Activated T-cell treated with anti-CD3 and anti-CD28 coated beads for 1 hour (primary cell): Measurements from ENCODE around the gene CAMSAP1.

ENCODE experiments used
- DNase-seq: peaks from one replicate; pipeline ENCODE4 v3.0.0-alpha.2; 2020; ENCODE audit warnings: low read depth

CAMSAP1 gene

DNA sequence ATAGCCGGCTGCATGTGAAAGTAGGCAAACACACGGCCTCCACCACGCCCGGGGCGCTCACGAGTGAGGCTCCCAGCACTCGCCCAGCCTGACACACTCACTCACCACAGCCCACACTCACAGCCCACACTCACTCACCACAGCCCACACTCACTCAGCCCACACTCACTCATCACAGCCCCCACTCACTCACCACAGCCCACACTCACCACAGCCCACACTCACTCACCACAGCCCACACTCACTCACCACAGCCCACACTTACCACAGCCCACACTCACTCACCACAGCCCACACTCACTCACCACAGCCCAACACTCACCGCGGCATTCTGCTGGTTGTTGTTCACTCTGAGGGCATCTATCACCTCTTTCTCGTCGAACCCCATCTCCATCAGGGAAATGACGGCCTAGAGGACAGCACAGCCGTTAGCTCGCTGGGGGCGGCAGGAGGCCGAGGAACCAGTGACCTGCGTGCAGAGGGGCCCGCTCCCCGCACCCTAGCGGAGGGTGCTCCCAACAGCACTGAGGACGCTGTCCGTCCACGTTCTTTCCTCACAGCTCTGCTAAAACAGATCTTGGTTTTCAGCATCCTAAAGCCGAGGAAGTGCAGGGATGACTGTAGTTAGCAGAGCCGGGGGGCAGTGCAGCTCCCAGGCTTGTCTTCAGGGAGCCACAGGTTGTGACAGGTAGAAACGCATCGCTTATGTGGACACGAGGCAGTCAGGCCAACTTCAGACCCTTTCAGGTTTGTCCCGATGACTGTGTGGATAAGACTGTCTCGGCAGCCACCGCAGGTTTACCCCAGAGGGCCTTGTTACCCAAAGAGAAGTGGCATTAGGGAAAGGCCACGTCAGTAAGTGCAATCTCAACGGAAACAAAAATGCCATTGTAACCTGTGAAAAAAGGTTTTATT is 32.3 kb upstream of the CAMSAP1 start:
- DNase-seq = no peak

DNA sequence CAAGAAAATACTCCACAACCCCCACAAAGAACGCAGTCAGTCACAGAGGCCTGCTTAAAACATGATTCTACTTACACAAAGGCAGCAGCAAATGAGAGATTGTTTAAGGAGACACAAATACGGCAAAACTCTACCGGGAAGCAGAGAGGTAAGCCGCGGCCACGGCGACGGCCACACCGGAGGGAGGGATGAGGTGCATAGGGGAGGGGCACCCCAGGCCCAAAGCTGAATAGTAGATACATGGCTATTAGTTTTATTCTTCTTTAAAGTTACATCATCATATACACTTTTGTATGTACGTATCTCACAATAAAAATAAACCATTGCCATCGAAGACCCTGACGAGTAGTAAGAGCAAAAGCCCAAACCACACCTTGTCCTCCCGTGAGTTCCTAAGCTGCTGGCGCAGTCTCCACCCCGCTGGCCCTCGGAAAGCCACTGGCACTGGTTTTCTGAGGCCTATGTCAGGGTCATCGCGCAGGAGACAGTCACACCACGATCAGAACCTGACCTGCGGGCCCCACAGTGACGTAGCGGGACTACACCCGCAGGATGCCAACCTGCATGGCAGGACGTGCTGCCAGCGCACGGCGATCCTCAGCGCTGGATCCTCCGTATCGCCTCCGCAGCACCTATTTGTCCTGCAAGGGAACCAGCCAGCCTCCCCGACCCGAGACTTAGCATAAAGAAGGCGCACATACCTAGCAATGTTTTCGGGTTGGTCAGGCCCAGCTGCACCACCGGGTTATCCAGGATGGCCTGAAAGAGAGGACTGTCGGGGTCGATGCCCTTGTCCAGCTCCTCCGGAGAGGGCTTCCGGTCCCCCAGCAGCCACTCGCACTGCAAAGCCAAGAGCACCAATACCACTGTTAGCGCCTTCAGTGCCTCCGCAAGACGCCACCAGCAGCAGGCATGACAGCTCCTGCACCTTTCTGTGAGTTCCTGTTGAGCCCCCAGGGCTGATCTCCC is 30.5 kb upstream of the CAMSAP1 start:
- DNase-seq = no peak

DNA sequence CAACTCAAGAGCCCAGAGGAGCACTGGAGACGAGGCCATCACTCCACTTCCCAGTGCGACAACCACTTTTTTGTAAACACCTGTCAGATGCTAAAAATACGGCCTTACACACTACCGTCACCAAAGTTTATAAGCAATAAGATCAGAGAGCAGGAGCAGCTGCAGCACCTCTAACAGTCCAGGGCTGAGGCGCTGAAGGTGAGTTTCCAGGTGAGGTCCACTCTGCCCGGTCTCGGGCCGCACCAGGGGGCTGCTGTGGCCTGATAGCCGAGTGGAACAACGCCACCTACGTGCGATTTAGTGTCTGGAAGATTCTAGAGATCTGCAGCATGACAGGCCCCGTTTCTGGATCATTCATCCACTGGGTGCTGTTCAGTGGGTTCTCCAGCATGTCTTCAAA is 25.8 kb upstream of the CAMSAP1 start:
- DNase-seq = no peak

DNA sequence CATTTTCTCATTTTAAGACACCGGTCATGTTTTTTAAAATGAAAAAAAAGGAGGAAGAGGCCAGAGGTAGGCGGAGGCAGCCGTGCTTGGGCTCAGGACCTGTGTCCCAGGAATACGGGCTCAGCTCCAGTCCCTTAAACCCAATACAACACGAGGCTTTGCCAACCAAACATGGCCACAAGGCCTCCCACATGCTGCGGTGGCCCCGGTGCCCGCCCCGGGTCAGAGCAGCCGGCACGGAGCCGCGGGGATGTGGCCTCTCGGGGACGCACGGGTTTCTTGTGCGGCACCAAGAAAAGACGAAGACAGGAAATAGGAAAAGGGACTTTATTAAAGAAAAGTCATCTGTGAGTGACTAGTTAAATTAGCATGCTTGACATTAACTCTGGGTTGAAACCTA is 25.3 kb upstream of the CAMSAP1 start:
- DNase-seq = no peak

DNA sequence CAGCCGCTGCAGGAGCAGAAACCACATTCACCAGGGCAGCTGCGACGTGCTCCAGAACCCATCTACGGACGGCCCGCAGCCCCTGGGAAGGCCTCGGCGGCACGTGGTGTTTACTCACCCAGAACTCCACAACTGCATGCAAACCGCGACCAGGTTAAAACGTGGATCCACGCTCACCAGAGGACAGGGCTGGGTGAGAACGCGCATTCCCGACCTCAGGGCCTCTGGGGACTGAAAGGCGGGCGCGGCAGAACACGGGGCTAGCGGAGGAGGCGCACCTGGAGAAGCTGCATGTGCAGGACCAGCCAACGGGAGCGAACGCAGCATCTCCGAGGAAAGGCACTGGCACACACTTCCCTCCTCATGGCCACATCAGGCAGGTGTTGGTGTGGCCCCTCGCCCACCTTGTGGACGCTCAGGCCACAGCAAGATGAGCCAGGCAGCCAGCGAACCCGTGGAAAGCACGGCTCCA is 24.0 kb upstream of the CAMSAP1 start:
- DNase-seq = no peak

DNA sequence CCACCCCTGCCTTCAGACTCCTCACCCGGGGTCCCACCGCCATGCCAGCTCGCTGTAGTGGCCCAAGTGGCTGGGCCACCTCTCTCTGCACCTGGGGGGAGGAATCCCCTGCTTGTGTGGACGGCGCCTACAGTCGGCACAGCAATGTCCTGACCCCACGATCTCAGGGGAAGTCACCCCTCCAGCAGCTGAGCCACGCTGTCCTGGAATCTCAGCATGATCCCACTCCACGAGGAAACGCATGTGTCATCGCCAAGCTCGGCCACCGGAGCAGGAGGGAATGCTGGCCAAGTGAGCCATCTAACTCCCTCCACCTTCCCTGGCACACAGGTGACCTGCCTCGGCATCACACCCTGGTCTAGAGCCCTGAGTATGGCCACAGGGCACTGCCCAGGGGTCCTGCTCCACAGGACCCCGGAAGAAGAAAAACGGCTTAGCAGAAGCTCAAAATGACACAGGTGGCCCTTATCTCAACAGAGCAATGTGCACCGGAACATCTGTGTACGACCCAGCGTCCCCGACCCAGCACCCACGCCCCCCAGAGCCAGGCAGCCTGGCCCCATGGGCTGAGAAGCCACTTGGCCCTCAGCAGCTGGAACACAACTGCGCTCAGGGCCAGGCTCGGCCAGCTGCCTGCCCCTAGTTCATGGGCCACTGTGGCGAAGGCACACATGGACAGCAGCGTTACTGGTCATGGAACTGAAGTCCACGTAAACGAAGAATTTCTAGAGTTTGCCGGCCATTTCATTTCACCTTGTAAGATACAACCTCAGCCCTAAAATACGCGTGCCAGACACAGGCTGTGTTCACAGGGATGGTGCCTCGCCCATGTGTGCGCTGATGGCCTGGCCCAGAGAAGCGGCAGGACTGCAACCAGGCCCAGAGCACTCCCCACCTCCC is 23.4 kb upstream of the CAMSAP1 start:
- no peak for DNase-seq

DNA sequence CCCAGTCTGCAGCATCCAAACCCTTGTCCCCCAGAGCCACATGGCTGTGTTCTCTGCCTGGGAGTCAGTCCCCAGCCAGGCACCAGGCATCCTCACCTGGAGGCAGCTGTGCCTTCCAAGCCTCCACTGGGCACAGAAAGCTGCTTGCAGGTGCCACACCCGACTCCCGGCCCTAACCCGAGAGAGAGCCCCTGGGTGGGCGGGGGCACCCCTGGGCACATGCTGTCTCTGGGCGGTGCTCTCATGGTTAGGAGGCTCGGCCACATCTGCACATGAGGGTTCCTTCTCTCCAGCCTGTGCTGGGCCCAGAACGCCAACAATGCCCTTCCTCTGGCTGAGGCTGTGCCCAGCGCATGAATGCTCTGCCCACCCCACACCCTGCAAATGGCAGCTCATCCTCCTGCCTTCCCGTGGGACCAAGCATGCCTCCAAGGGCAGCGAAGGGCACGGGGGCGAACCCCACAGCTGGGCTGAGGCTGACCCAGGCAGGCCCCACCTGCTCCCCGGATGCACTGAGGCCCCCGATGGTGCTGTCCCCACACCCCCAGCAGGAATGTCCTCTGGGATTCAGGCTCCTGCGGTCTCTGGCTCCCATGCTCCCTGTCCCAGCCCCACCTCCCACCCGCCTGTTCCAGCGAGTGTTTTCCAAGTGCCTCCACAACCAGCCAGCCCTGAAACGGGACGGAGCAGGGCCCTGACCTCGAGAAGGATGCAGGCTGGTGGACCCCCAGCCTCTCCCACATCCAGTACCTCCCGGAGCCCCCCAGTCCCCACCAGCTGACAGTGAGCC is 22.5 kb upstream of the CAMSAP1 start:
- no peak for DNase-seq

DNA sequence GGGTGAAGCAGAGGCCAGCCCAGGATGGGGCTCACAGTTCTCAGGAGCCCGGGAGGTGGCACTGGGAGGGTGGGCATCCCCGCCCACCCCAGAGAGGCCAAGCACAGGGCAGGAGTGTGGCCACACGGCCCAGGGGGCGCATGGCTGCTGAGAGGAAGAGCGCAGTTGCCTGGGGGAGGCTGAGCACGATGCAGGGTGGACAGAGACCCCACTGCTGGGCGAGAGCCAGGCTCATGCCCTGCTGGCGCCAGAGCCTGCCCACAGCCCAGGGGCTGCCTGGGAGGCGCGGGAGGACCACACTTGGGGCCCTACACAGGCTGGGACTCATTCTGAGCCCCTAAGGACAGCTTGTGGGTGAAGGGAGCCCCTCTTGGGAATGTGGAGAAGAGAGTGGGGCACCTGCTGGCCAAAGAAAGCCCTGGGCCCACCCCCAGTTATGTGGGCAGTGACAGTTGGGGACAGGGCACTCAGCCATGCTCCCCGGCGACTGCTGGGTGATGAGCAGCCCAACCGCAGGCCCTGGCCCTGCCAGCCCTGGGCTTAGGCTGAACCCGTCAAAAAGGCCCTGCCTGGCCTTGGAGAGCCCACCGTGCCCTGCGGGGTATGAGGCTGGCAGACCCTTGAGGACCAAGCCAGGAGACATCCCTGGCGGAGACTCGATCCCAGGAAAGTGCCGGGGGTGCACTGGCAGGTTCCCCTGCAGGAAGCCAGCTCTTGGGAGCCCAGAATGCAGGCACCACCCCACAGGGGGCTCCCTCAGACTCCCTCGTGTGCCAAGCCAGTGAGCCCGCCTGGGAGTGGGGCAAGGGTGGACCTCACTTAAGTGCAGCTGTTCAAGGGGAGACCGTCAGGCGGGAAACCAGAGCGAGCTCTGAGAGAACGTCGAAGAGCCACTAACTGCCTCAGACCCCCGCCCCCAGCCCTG is 21.6 kb upstream of the CAMSAP1 start:
- no peak for DNase-seq

DNA sequence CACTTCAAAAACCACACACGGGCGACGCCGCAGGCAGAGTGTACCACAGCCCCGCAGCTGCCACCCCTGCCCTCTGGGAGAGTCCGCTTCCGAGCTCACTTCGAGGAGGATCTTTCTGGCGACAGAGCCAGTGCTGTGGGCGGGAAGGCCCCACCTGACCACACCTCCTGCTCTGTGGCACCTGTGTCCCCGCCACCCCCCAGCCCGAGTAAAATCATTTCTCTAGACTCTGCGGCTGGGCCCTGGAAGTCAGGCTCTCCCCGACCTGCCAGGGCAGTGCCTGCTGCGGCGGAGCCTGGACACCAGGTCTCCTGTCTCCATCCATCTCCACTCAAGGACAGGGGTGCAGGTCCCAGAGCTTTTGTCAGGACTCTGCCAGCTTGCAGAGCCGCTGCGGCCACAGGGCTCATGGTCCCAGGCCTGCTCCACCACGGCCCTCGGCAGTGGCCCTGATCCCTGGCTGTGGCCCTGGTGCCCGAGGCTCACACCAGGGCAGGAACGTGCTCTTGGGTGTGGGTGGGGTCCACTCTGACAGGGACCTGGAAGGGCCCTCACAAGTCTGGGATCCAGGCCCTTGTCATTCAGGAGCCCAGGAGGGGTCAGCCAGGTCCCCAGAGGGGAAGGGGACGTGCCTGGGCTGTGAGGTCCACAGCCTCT is 20.9 kb upstream of the CAMSAP1 start:
- no peak for DNase-seq

DNA sequence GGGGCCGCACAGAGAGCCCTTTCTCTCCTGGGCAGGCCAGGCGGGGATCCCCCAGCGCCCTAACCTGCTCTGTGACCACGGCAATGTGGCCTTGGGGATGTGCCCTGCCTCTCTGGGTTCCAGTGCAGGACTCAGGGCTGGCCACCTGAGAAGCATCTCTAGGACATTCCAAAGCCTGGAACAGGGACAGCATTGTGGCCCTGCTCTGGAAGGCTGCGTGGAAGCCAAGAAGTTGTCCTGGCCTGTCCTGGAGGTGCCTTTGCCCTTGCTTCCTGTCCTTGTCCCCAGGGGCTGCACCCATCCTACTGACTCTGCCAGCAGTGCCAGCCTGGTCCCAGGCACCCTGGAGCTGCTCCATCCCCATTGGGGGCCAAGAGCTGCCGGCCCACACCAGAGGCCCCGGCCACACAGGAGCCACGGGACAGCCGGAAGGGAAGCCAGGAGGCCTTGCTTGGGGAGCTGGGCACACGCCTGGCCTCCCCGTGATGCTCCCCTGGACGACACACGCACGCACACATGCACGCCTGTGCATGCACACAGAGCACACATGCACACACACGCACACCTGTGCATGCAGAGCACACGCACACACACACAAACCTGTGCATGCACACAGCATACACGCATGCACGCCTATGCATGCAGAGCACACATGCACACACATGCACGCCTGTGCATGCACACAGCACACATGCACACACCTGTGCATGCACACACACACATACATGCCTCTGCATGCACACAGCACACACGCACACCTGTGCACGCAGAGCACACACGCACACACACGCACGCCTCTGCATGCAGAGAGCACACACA is 20.1 kb upstream of the CAMSAP1 start:
- no peak for DNase-seq

DNA sequence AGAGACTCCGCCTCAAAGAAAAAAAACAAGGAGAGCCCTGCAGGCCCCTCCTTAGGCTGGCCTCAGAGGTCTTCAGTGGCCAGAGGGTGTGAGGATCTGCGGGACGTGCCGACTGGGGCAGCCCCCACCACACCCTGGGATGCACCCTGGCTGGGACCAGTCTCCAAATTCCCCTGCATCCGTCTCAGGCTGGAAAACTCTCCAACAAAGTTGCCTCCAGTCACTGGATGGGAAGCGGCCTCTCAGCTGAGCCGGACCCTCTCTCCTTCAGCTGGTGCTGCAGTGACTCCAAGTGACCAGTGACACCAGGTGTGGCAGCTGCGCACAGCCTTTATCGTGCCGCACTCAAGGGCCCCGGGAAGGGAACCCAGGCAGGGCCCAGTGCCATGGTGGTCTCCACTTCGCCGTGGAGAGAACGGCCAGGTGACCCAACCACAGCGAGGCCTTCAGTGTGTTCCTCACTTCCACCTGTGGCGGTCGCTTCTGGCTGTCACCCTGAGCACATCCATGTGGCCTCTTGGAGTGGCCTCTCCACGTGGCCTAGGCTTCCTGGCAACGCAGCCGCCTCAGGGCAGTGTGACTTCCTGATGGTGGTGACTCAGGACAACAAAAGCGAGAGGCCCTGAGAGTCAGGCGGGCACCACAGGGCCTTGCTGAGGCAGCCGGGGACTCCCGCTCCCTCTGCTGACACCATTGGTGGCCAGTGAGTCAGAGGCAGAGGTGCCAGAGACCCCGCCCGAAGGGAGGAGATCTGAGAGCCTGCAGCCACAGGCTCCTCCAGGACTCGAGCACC is 19.3 kb upstream of the CAMSAP1 start:
- no peak for DNase-seq

DNA sequence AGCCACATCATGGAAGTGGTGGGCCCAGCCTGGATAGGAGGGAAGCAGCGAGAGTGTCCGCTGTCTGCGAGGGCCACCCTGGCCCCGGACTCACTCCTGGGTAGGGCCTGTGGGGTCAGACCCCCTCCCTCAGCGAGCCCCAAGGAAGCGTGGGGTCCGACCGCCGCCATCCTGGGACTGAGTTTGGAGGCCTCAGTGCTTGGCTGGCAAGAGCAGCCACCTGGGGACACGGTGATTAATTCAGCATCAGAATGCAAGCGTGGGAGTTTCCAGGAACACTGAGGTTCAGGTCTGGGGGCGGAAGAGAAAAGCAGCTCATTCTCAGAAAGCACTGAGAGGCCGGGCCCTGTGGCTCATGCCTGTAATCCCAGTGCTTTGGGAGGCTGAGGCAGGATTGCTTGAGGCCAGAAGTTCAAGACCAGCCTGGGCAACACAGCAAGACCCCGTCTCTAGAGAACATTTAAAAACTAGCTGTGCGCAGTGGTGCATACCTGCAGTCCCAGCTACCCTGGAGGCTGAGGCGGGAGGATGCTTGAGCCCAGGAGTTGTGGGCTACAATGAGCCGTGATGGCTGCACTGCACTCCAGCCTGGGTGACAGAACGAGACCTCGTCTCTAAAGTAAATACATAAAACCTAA is 18.3 kb upstream of the CAMSAP1 start:
- DNase-seq = no peak

DNA sequence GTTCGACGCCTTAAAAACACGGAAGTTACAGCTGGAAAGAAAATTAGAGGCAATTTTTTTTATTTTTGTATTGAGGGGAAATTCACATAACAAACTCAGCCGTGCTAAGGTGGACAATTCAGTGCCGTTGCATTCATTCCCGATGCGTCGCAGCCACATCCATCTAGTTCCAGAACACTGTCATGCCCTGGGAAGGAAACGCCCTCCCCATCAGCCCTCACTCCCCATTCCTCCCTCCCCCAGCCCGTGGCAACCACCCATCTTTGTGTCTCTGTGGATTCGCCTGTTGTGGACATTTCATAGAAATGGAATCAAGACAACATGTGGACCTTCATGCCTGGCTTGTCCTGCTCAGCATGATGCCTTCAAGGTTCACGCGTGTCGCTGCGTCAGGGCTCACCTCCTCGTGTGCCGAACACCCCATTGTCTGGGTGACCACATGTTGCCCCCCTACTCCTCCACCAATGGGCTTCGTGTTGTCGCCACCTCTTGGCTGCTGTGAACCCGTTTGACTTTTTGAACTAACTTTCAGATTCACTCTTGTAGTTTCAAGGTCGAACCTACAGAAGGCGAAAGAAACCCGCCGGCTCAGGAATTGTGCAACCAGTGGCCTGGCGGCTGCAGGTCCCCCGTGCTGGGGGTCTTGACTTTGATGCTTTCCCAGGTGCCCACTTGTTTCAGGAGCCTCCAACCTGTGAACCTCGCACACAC is 17.4 kb upstream of the CAMSAP1 start:
- no peak for DNase-seq

DNA sequence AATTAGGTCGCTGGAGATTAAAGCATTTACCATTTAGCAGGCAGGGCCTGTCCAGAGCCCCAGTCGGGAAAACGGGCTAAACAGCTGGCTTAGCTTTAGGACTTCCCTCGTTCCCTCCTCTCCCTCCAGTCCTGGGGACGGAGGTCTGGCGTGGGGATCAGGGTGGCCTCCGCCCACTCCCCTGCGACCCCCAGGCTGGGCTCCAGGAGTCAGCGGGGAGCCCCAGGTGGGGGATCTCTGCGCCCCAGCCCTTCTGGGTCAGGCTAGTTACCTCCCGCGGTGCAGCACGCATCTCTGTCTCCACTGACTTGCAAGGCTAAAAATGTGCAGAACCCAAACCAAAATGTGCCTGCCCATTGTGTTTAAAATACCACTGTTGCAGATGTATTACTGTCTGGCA is 16.2 kb upstream of the CAMSAP1 start:
- no peak for DNase-seq

DNA sequence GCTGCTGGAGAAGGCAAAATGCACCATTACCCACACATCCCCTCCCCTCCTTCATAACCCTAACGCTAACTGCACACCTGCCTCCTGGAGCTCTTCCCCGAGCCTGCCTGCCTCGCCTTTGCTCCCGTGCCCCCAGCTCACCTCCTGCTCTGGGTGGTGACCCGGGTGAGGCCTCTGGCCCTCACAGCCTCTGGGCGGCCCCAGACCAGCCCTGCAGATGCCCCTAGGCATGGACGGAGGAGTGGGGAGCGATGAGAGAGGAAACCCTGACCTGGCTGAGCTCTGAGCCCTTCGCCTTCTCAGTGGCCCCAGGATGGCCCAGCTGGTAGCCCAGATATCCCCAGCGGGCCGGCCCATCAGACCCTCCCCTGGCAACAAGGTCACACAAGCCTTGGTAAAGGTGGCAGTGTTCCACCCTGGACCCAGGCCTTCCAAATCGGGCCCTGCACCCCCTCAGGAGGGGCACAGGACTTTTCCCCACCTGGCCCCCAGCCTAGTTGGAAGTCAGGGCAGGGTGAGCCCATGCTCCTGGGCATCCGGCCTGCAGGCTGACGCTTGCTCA is 14.5 kb upstream of the CAMSAP1 start:
- no peak for DNase-seq

DNA sequence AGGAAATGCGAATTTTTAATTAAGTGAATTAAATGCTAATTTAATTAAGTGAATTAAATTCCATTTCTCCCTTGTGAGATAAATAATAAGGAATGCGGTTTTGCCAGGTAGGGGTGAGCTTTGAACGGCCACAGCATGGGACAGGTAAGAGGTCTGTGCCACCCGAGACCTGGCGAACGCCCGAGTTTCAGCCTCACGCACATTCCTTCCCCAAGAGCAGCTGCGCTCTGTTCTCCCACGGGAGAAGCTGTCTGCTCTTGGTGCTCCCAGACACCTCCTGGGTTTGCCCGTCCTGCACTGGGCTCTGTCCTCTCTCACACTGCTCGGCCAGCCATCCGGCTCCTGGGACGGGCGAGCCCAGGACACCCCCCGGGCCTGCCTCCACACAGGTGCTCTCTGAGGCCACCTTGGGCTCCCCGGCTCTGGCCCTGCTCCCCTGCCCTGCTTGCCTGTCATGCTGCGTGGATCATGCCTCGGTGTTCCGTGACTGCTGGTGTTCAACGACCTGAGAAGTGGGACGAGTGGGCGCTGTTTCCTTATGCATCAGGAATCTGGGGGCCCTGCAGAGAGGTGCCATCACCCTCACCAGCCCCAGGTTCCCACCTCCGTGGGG is 13.7 kb upstream of the CAMSAP1 start:
- DNase-seq = no peak
